Measurements from ENCODE around the gene PTPRN2.

GRCh38 chr7:158074896-158075632 is 512.6 kb downstream of the PTPRN2 start:
- no peak for TF ChIP-seq CTCF (IDR thresholded peaks at IDR 0.05)
- TF ChIP-seq POLR2AphosphoS5 (IDR thresholded peaks at IDR 0.05) = no peak
